Muscle layer of colon (tissue), 2 donors: Measurements from ENCODE around the gene WDFY1.

Experiments
- H3K27ac ChIP-seq: one replicate; pipeline ENCODE4 v1.7.0; 2013; ENCODE audit warnings: low read depth, mild to moderate bottlenecking, low read length, moderate library complexity
- H3K27me3 ChIP-seq, 2 donors: one replicate each; pipeline ENCODE4 v1.7.0; 2013; ENCODE audit warnings: low read length in 2 of 2, mild to moderate bottlenecking in 2 of 2; ENCODE audit not compliant: insufficient read depth in 2 of 2, control insufficient read depth in 1 of 2
- H3K36me3 ChIP-seq: one replicate; pipeline ENCODE4 v1.7.0; 2013; ENCODE audit warnings: mild to moderate bottlenecking, low read length; ENCODE audit not compliant: insufficient read depth
- H3K4me1 ChIP-seq: one replicate; pipeline ENCODE4 v1.7.0; 2013; ENCODE audit warnings: mild to moderate bottlenecking, low read length; ENCODE audit not compliant: insufficient read depth
- H3K4me3 ChIP-seq, 2 donors: one replicate each; pipeline ENCODE4 v1.7.0; 2013; ENCODE audit warnings: low read length in 2 of 2, low read depth in 1 of 2, mild to moderate bottlenecking in 1 of 2, moderate library complexity in 1 of 2
- H3K9ac ChIP-seq: one replicate; pipeline ENCODE4 v1.7.0; 2013; ENCODE audit warnings: low read length
- H3K9me3 ChIP-seq: one replicate; pipeline ENCODE4 v1.7.0; 2013; ENCODE audit warnings: mild to moderate bottlenecking, low read length
- donor health status: abdominal sarcoma.
- donor health status: Adenocarcinoma of cecum.

WDFY1 gene

GRCh38 chr2:223863491-223863890 lies 81.6 kb downstream of the WDFY1 start:
- no peak overlapping the region for H3K4me3 ChIP-seq

GRCh38 chr2:223860809-223861738 lies 84.1 kb downstream of the WDFY1 start:
- no peaks in the 10 kb centered on the region for H3K9me3 ChIP-seq
- no peaks in the 10 kb centered on the region for H3K4me1 ChIP-seq
- H3K9ac ChIP-seq: no peak overlapping the region
- H3K4me3 ChIP-seq: no peak overlapping the region
- H3K27ac ChIP-seq: no peak overlapping the region
- H3K27me3 ChIP-seq: no peaks in the 10 kb centered on the region
- H3K36me3 ChIP-seq: no peaks in the 10 kb centered on the region

More at GRCh38 chr2:223863491-223863890, 81.6 kb downstream of the WDFY1 start:
- Histone ChIP-seq H3K4me1 (no peaks in the 10 kb centered on the region), H3K27ac (no peak overlapping the region), H3K9me3 (no peaks in the 10 kb centered on the region), H3K27me3 (no peaks in the 10 kb centered on the region), H3K9ac (no peak overlapping the region), H3K36me3 (no peaks in the 10 kb centered on the region)

GRCh38 chr2:223859070-223859469 lies 86.1 kb downstream of the WDFY1 start:
- H3K27ac ChIP-seq: no peak overlapping the region
- H3K4me1 ChIP-seq: no peaks in the 10 kb centered on the region
- H3K9me3 ChIP-seq: no peaks in the 10 kb centered on the region
- no peak overlapping the region for H3K4me3 ChIP-seq
- no peaks in the 10 kb centered on the region for H3K27me3 ChIP-seq
- H3K9ac ChIP-seq: no peak overlapping the region
- H3K36me3 ChIP-seq: no peaks in the 10 kb centered on the region

- H3K27me3 ChIP-seq: no peaks in the 10 kb centered on the region
- no peaks in the 10 kb centered on the region for H3K9me3 ChIP-seq
- H3K36me3 ChIP-seq: no peaks in the 10 kb centered on the region
- no peak overlapping the region for H3K27ac ChIP-seq
- no peaks in the 10 kb centered on the region for H3K4me1 ChIP-seq
- no peak overlapping the region for H3K4me3 ChIP-seq
- H3K9ac ChIP-seq: no peak overlapping the region
Measured at GRCh38 chr2:223856584-223856983, 88.6 kb downstream of the WDFY1 start.

- no peaks in the 10 kb centered on the region for H3K9me3 ChIP-seq
- H3K36me3 ChIP-seq: no peaks in the 10 kb centered on the region
- no peak overlapping the region for H3K9ac ChIP-seq
- no peak overlapping the region for H3K4me3 ChIP-seq
- H3K27me3 ChIP-seq: no peaks in the 10 kb centered on the region
- no peaks in the 10 kb centered on the region for H3K4me1 ChIP-seq
- no peak overlapping the region for H3K27ac ChIP-seq
Measured at GRCh38 chr2:223856021-223856420, 89.1 kb downstream of the WDFY1 start.

- Histone ChIP-seq H3K27ac (no peak overlapping the region), H3K36me3 (no peaks in the 10 kb centered on the region), H3K9me3 (no peaks in the 10 kb centered on the region), H3K9ac (no peak overlapping the region), H3K4me1 (no peaks in the 10 kb centered on the region), H3K4me3 (no peak overlapping the region), H3K27me3 (no peaks in the 10 kb centered on the region)
Measured at GRCh38 chr2:223855426-223855825, 89.7 kb downstream of the WDFY1 start.

GRCh38 chr2:223854741-223855140 lies 90.4 kb downstream of the WDFY1 start:
- Histone ChIP-seq H3K36me3 (no peaks in the 10 kb centered on the region), H3K9ac (no peak overlapping the region), H3K4me1 (no peaks in the 10 kb centered on the region), H3K27ac (no peak overlapping the region), H3K27me3 (no peaks in the 10 kb centered on the region), H3K4me3 (no peak overlapping the region), H3K9me3 (no peaks in the 10 kb centered on the region)

GRCh38 chr2:223853425-223853837 lies 91.7 kb downstream of the WDFY1 start:
- no peaks in the 10 kb centered on the region for H3K27me3 ChIP-seq
- no peak overlapping the region for H3K4me3 ChIP-seq
- H3K36me3 ChIP-seq: no peaks in the 10 kb centered on the region
- H3K9ac ChIP-seq: no peak overlapping the region
- no peak overlapping the region for H3K27ac ChIP-seq
- H3K4me1 ChIP-seq: no peaks in the 10 kb centered on the region
- H3K9me3 ChIP-seq: no peaks in the 10 kb centered on the region

GRCh38 chr2:223852281-223852795 lies 92.8 kb downstream of the WDFY1 start:
- Histone ChIP-seq H3K4me3 (no peak overlapping the region), H3K36me3 (no peaks in the 10 kb centered on the region), H3K27ac (no peak overlapping the region), H3K4me1 (no peaks in the 10 kb centered on the region), H3K9ac (no peak overlapping the region), H3K9me3 (no peaks in the 10 kb centered on the region), H3K27me3 (no peaks in the 10 kb centered on the region)

GRCh38 chr2:223847410-223847809 lies 97.7 kb downstream of the WDFY1 start:
- H3K27me3 ChIP-seq: no peaks in the 10 kb centered on the region
- no peak overlapping the region for H3K4me3 ChIP-seq
- no peaks in the 10 kb centered on the region for H3K9me3 ChIP-seq
- no peaks in the 10 kb centered on the region for H3K4me1 ChIP-seq
- H3K9ac ChIP-seq: no peak overlapping the region
- no peak overlapping the region for H3K27ac ChIP-seq
- no peaks in the 10 kb centered on the region for H3K36me3 ChIP-seq

GRCh38 chr2:223846515-223846914 lies 98.6 kb downstream of the WDFY1 start:
- Histone ChIP-seq H3K4me1 (no peaks in the 10 kb centered on the region), H3K36me3 (no peaks in the 10 kb centered on the region), H3K27me3 (no peaks in the 10 kb centered on the region), H3K9ac (no peak overlapping the region), H3K4me3 (no peak overlapping the region), H3K9me3 (no peaks in the 10 kb centered on the region), H3K27ac (no peak overlapping the region)
